ENCODE measurements around the gene LKAAEAR1.
"Not testable (repeated sequence)": the region's sequence is repeated elsewhere in the genome, so short reads cannot be mapped to it uniquely, and the experiment has no call there.

LKAAEAR1 gene, protein sequence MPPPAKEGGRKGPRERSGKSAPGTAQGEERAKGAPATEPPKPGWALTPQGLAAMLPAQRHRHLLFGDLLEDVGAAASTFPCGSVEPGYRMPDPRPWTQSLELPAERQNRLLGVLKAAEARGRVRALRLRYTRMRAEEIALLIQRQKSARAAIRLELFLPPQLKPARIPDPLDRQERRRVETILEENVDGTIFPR

GRCh38 chr20:64083804-64084684 is at the start of gene LKAAEAR1:
Gene LKAAEAR1, minus strand, starts transcription at chr20:64084398. Its CDS starts 179 bp downstream, at chr20:64084219.
- peak; percentile 32 for DNase-seq

GRCh38 chr20:64131406-64131805 is 47.2 kb upstream of the LKAAEAR1 start:
- peak; percentile 79 for DNase-seq

DNA sequence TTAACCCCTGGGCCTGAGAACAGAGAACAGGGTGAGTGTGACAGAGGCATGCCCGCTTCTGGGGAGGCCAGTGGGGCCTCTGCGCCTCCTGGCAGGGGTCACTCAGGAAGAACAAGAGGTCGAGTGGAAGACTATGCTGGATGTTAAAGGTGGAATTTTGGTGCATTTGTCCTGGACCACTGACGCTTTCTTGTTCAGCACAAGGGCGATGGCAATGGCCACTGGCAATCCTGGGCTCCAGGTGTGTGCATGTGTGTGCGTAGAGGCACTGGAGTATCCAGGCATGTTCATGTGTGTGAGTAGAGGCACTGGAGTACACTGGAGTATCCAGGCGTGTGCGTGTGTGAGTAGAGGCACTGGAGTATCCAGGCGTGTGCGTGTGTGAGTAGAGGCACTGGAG is 46.7 kb upstream of the LKAAEAR1 start:
- DNase-seq = no peak

GRCh38 chr20:64130271-64130670 is 46.1 kb upstream of the LKAAEAR1 start:
- no peak for DNase-seq

DNA sequence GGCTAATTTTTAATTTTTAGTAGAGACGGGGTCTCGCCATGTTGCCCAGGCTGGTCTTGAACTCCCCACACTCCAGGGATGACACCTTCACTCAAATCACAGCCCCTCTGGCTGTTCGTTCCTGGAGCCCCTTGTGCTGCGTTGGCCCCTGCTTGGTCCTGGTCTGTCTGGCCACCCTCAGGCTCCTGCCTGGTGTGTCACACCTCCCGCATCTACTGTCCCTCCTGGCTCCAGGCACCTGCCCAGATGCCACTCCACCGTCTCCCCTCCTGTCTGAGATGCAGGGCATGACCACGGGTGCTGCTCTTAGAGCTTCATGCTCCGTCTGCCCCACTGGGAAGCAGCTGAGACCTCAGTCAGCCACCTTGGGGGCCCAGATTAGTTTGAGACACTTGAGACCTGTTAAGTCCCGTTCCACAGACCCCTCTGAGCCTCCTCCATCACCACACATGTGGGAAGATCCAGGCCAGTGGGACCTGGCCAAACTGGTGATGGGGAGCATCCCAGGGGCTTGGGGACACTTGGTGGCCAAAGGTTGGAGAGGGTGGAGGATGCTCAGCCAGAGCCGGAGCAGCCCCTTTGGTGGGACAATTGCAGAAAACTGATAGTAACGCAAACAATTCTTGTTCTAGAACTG is 45.1 kb upstream of the LKAAEAR1 start:
- no peak for DNase-seq

DNA sequence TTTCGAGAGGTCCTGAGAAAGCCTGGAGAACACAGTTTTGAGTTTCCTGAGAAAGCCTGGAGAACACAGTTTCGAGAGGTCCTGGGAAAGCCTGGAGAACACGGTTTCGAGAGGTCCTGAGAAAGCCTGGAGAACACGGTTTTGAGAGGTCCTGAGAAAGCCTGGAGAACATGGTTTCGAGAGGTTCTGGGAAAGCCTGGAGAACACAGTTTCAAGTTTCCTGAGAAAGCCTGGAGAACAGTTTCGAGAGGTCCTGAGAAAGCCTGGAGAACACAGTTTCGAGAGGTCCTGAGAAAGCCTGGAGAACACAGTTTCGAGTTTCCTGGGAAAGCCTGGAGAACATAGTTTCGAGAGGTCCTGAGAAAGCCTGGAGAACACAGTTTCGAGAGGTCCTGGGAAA is 39.3 kb upstream of the LKAAEAR1 start:
- DNase-seq = not testable (repeated sequence)

DNA sequence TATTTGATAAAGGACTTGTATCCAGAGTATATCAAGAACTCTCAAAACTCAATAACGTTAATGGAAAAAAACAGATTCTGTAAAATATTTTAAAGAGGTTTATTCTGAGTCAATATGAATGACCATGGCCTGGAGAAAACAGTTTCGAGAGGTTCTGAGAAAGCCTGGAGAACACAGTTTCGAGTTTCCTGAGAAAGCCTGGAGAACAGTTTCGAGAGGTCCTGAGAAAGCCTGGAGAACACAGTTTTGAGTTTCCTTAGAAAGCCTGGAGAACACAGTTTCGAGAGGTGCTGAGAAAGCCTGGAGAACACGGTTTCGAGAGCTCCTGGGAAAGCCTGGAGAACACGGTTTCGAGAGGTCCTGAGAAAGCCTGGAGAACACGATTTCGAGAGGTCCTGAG is 38.7 kb upstream of the LKAAEAR1 start:
- DNase-seq = not testable (repeated sequence)

DNA sequence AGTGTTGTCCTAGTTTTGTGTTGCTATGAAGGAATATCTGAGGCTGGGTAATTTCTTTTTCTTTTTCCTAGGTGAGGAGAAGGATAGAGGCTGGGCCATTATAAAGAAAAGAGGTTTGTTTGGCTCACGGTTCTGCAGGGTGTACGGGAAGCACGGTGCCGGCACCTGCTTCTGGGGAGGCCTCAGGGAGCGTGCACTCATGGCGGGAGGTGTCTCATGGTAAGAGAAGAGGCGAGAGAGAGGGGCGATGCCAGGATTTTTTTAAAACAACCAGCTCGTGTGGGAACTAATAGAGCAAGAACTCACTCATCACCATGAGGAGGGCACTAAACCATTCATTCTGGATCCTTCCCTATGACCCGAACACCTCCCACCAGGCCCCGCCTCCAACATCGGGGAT is 37.4 kb upstream of the LKAAEAR1 start:
- DNase-seq = no peak

DNA sequence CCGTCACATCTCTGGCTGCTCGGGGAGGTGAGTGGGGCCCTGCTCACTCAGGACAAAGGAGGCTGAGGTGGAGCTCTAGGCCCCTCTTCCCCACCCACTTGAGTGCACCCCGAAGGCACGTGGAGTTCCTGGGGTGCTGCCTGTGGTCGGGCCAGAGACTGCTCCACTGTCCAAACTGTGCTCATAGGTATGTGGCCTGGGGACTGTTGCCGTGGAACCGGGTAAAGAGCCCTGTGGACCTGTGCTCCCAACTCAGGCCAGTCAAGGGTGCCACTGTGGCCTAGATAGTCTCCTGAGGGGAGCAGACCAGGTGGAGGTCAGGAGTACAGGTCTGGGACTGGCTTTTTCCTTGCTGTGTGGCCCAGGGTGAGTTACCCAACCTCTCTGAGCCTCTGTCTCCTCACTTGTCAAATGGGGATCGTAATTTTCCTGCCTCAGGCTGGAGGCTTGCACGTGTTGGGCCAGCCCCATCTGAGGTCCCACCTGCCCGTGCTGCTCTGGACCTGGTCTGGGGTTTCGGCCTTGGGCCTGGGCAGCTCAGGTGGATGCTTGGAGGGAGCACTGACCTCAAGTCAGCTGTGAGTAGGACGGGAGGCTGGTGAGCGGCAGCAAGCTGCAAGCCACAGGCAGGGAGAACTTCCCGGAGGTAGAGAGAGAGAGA is 35.6 kb upstream of the LKAAEAR1 start:
- DNase-seq = no peak

DNA sequence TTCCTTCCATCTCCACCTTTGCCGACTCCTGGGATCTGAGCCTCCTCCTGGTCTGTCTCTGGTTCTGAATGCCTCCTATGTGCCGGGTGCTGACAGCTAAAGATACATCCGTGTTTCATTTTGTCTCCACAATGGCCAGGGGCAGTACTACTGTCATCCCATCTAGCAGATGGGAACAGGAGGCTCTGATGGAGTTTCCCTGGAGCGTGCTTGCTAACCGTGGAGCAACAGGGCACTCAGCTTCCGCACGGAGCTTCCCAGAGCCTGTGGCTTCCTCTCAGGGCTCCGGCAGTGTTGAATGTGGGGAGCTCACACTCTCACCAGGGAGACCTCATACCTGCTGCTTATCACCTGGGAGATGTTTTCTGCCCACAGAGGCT is 35.1 kb upstream of the LKAAEAR1 start:
- no peak for DNase-seq

DNA sequence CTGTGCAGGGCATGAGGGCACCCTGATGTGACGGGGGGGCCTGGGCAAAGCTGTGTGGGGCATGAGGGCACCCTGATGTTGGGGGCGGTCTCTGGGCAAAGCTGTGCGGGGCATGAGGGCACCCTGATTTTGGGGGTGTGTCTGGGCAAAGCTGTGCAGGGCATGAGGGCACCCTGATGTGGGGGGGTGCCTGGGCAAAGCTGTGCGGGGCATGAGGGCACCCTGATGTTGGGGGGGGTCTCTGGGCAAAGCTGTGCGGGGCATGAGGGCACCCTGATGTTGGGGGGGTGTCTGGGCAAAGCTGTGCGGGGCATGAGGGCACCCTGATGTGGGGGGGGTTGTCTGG is 33.2 kb upstream of the LKAAEAR1 start:
- DNase-seq = not testable (repeated sequence)

GRCh38 chr20:64116541-64117431 is 32.6 kb upstream of the LKAAEAR1 start:
- DNase-seq = no peak

GRCh38 chr20:64116016-64116415 is 31.8 kb upstream of the LKAAEAR1 start:
- no peak for DNase-seq

- peak; percentile 35 for DNase-seq
Observed at GRCh38 chr20:64115171-64115911, 31.1 kb upstream of the LKAAEAR1 start.

GRCh38 chr20:64114356-64114971 is 30.3 kb upstream of the LKAAEAR1 start:
- no peak for DNase-seq

DNA sequence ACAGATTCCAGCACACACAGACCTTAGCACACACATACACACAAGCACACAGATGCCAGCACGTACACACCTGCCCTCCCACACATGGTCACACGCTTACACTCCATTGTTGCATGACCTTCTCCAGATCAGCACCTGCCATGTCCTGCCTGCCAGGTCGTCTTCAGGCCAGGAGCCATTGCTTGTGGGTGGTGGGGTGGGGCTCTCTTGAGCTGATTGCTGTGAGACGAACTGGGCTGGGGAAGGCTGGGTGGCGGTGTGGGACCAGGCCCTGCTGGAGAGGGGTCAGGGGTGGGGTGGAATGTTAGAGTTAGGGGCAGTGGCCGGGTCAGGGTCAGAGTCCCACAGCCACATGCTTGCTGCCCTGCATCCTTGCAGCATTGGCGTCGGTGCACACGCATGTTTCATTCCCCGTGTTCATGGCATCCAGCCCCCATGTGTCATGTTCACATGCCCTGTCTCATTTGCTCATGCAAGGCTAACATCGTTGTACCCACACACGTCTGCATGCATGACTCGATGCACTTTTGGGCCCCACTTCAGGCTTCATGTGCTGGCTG is 29.7 kb upstream of the LKAAEAR1 start:
- no peak for DNase-seq

GRCh38 chr20:64113444-64113775 is 29.2 kb upstream of the LKAAEAR1 start:
- no peak for DNase-seq

DNA sequence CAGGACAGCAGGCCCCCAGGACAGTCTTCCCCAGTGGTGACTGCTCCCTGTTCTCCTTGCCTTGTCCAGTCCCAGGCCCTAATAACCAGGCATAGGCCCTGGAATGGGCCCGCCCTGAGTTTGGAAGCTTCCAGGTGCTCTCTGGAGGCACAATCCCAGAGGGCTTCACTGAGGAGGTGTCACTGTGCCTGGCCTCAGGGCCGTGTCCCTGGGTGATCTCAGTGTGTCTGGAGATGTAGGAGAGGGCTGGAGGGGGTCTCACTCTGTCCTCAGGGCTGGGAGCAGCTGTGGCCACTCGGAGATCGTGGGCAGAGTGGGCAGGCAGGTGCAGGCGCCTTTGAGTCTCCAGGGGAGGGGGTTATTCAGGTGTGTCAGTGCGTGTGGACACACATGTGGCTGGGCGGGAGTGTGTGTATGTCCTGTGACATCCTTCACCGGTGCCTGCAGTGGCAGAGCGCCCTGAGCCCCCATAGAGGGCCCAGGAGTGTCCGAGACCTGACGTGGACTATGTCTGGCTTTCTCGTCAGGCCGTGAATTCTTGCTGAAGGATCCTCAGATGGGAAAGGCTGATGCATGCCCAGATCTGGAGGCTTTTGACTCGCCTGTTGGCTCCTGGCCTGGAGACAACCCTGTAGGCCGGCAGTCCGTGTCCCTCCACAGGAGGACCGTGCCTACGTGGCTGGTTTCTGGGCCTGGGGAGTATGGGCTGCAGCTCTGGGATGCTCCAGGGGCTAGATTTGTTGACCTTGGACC is 28.7 kb upstream of the LKAAEAR1 start:
- no peak for DNase-seq

DNA sequence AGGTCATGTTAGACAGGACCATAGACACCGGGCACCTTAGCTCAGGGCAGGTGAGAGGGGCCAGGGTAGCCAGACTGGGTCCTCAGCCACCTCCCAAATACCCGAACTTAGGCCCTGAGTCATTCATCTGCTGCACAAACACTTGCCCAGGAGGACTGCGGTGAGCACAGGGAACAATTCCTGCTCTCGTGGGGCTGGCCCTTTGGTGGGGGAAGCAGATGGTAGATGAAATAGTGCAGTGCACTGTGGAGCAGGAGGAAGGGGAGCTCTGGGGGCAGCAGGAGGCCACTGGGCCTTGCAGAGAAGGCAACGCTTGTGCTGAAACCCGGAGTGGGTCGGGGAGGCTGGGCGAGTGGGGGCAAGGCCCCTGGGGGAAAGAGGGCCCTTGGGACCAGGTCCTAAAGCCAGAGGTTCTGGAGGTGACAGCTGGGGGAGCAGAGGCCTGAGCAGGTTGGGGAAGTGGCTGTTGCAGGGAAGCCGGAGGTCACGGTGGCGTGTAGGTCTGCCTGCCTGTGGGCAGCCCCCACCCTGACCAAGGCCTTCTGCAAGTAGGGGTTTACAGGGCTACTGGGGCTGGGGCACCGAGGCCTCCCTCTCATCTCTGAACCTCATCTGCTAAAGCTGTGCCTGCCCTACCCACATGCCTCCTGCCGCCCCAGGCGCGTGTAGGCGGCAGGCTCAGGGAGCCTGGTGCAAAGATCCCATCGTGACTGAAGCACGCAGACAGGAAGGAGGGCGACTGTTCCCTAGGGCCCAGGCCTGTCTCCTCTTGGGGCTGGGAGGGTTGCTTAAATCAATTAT is 27.8 kb upstream of the LKAAEAR1 start:
- no peak for DNase-seq
